Panc1 (cell line): ENCODE data around the gene PEDS1. TPM values are rescaled to one million over a fixed set of nuclear protein-coding genes. Genes with fewer than 3 reads are reported as not detected.
A peak's percentile ranks its signal among the peaks of the same experiment; 100 is the strongest.

ENCODE experiments used
- ATAC-seq: fragments of 200-7000 bp; cut with Tn5 transposase; 2 replicates; pipeline ENCODE4 v1.9.1; 2020; ENCODE audit warnings: mild to moderate bottlenecking, moderate library complexity
- BruUV-seq: library from RNA; stranded (reverse); fragments of 400-500 nt; replicated peaks from 2 replicates; lab custom pipeline; 2021; lab: Mats Ljungman, UMichigan
- CTCF ChIA-PET: fragments of 300-600 bp; sonication (Branson Sonifier 250); formaldehyde crosslinking; loops from one replicate; lab custom pipeline; 2022; ENCODE audit warnings: antibody characterized with exemption; lab: Charles Lee
- POLR2A ChIA-PET: fragments of 300-600 bp; sonication (Branson Sonifier 250); formaldehyde crosslinking; loops from one replicate; lab custom pipeline; 2022; ENCODE audit warnings: antibody characterized with exemption; lab: Charles Lee
- DNase-seq: peaks from one replicate; pipeline ENCODE4 v3.0.0-alpha.2; 2010; ENCODE audit warnings: low read depth, low spot score
- H3K27ac ChIP-seq: 2 replicates; pipeline ENCODE4 v1.5.1; 2011; ENCODE audit warnings: mild to moderate bottlenecking, low read length, inconsistent platforms
- H3K27me3 ChIP-seq: fragments of 200-500 bp; sonication (Bioruptor generic); 2 replicates; pipeline ENCODE4 v1.6.0; 2014; ENCODE audit warnings: low read length, inconsistent platforms; ENCODE audit not compliant: control insufficient read depth, insufficient read depth
- H3K36me3 ChIP-seq: fragments of 200-500 bp; sonication (Bioruptor generic); 2 replicates; pipeline ENCODE4 v1.5.1; 2014; ENCODE audit warnings: inconsistent platforms, mild to moderate bottlenecking, low read length, moderate library complexity; ENCODE audit not compliant: control insufficient read depth, insufficient read depth
- H3K4me1 ChIP-seq: 2 replicates; pipeline ENCODE4 v1.5.1; 2011; ENCODE audit warnings: inconsistent platforms, mild to moderate bottlenecking, low read length, moderate library complexity; ENCODE audit not compliant: control insufficient read depth, insufficient read depth
- H3K4me3 ChIP-seq, 2 experiments: 2 replicates each; pipeline ENCODE4 v1.5.1; 2011 to 2012; ENCODE audit warnings: low read depth in 2 of 2, low read length in 2 of 2, mild to moderate bottlenecking in 2 of 2, inconsistent platforms in 1 of 2, moderate library complexity in 1 of 2
- H3K9me3 ChIP-seq: fragments of 200-500 bp; sonication (Bioruptor generic); 2 replicates; pipeline ENCODE4 v1.5.1; 2014; ENCODE audit warnings: low read depth, mild to moderate bottlenecking, inconsistent platforms, low read length, moderate library complexity; ENCODE audit not compliant: control insufficient read depth, insufficient read depth
- CTCF ChIP-seq: fragments of 450-650 bp; IDR thresholded peaks from 2 replicates; pipeline ENCODE4 v1.5.1; 2017; ENCODE audit warnings: mild to moderate bottlenecking
- POLR2AphosphoS5 ChIP-seq: IDR thresholded peaks from 2 replicates; pipeline ENCODE4 v1.6.1; 2012; ENCODE audit warnings: mild to moderate bottlenecking, low read depth, low read length, moderate library complexity
- REST ChIP-seq, 2 experiments: IDR thresholded peaks; 2 replicates each; pipeline ENCODE4 v1.6.1; 2011 to 2012; ENCODE audit warnings: low read depth in 2 of 2, control low read depth in 1 of 2, low read length in 1 of 2, mild to moderate bottlenecking in 1 of 2, moderate library complexity in 1 of 2; ENCODE audit not compliant: insufficient read depth in 1 of 2
- SIN3A ChIP-seq: IDR thresholded peaks from 2 replicates; pipeline ENCODE4 v1.6.1; 2012; ENCODE audit warnings: low read depth, mild to moderate bottlenecking, low read length, moderate library complexity, borderline replicate concordance; ENCODE audit not compliant: insufficient read depth
- TCF7L2 ChIP-seq: IDR thresholded peaks from 2 replicates; pipeline ENCODE4 v1.6.1; 2011; ENCODE audit warnings: mild to moderate bottlenecking, low read depth, low read length, inconsistent platforms
- in situ Hi-C: cut with HindIII; loops from 2 replicates; pipeline ENCODE4 v1.10.0; 2016; ENCODE audit warnings: low sequenced_read_pairs, low pct_unique_long_range_greater_than_20kb
- intact Hi-C: fragments of 100-400 bp; cut with micrococcal nuclease; formaldehyde crosslinking; loops from one replicate; pipeline ENCODE4 v1.10.0; 2022; ENCODE audit not compliant: unreplicated experiment
- total RNA-seq: library from RNA; stranded (reverse); gene quantifications from one replicate; pipeline ENCODE4 v1.2.1, GENCODE V29; 2021; ENCODE audit not compliant: unreplicated experiment

PEDS1 gene
- total RNA-seq, 1 experiment from 2014 or later, result 88.9 TPM

GRCh38 chr20:50133041-50133440 lies 20.5 kb downstream of the PEDS1 start:
- H3K27ac ChIP-seq, result peak overlapping the region; percentile 50
- H3K36me3 ChIP-seq, result peaks cover 19% of the 10 kb centered on the region
- intact Hi-C loops, result no loop called here

GRCh38 chr20:50130995-50131394 lies 22.5 kb downstream of the PEDS1 start:
- ChIA-PET CTCF (no interaction called here), POLR2A (no interaction called here)
- no peaks in the 10 kb centered on the region for H3K27me3 ChIP-seq
- H3K4me3 ChIP-seq, result no peak overlapping the region
- DNase-seq (no peak), ATAC-seq (no peak)
- in situ Hi-C loops, result no loop called here
- H3K4me1 ChIP-seq, result peaks cover 34% of the 10 kb centered on the region
- intact Hi-C loops, result no loop called here
- no peak for TF ChIP-seq REST (IDR thresholded peaks at IDR 0.05; ENCODE audit: insufficient read depth in 1 of 2, low read depth in 2 of 2, low read length in 1 of 2)
- no peak for TF ChIP-seq TCF7L2
- no peak for TF ChIP-seq POLR2AphosphoS5
- TF ChIP-seq SIN3A, result no peak
- BruUV-seq, result no TSS peak
- H3K36me3 ChIP-seq, result peaks cover 31% of the 10 kb centered on the region
- H3K9me3 ChIP-seq, result no peaks in the 10 kb centered on the region
- 0 out of 2 replicates have a peak overlapping the region, but pooled peaks have one; percentile 11 for H3K27ac ChIP-seq

More at GRCh38 chr20:50133041-50133440, 20.5 kb downstream of the PEDS1 start:
- DNase-seq (no peak), ATAC-seq (no peak)
- H3K27me3 ChIP-seq, result no peaks in the 10 kb centered on the region
- no peak for TF ChIP-seq CTCF
- TF ChIP-seq POLR2AphosphoS5, result no peak
- no peak for TF ChIP-seq SIN3A
- TF ChIP-seq REST (IDR thresholded peaks at IDR 0.05; ENCODE audit: insufficient read depth in 1 of 2, low read depth in 2 of 2, low read length in 1 of 2), result no peak
- TF ChIP-seq TCF7L2, result no peak
- in situ Hi-C loops, result no loop called here
- CTCF ChIA-PET, result no interaction called here
- no TSS peak for BruUV-seq
- no peaks in the 10 kb centered on the region for H3K9me3 ChIP-seq
- H3K4me1 ChIP-seq, result peaks cover 45% of the 10 kb centered on the region
- POLR2A ChIA-PET, result no interaction called here
- no peak overlapping the region for H3K4me3 ChIP-seq
